Activated CD8-positive, alpha-beta T cell treated with anti-CD3 and anti-CD28 coated beads for 36 hours (primary cell): ENCODE data around the gene RRBP1. TPM values are rescaled to one million over a fixed set of nuclear protein-coding genes. Genes with fewer than 3 reads are reported as not detected.

Experiments
- ATAC-seq: fragments of 200-7000 bp; cut with Tn5 transposase; one replicate; pipeline ENCODE4 v1.10.0; 2021; ENCODE audit warnings: mild to moderate bottlenecking, moderate library complexity
- CTCF ChIA-PET: fragments of 350-600 bp; sonication (Branson Sonifier 250); formaldehyde crosslinking; loops from one replicate; lab custom pipeline; 2021; ENCODE audit warnings: antibody characterized with exemption; lab: Charles Lee
- POLR2A ChIA-PET: fragments of 350-600 bp; sonication (Branson Sonifier 250); formaldehyde crosslinking; loops from one replicate; lab custom pipeline; 2021; ENCODE audit warnings: antibody characterized with exemption; lab: Charles Lee
- DNase-seq: peaks from one replicate; pipeline ENCODE4 v3.0.0-alpha.2; 2020
- H3K27ac Mint-ChIP-seq: one replicate; pipeline ENCODE4 v1.8.0; 2021; ENCODE audit warnings: mild to moderate bottlenecking, mixed read lengths
- H3K27me3 Mint-ChIP-seq: one replicate; pipeline ENCODE4 v1.8.0; 2021; ENCODE audit warnings: mixed read lengths
- H3K36me3 Mint-ChIP-seq: one replicate; pipeline ENCODE4 v1.8.0; 2021; ENCODE audit warnings: low read depth, mixed read lengths
- H3K4me1 Mint-ChIP-seq: one replicate; pipeline ENCODE4 v1.8.0; 2021; ENCODE audit warnings: low read depth, mixed read lengths
- H3K4me3 Mint-ChIP-seq: one replicate; pipeline ENCODE4 v1.8.0; 2021; ENCODE audit warnings: mild to moderate bottlenecking, moderate library complexity, mixed read lengths
- H3K9me3 Mint-ChIP-seq: one replicate; pipeline ENCODE4 v1.8.0; 2021; ENCODE audit warnings: mixed read lengths
- CTCF ChIP-seq: fragments of 200-600 bp; IDR thresholded peaks from one replicate; pipeline ENCODE4 v1.8.0; 2022; ENCODE audit warnings: antibody characterized with exemption, mild to moderate bottlenecking
- intact Hi-C: fragments of 100-400 bp; cut with micrococcal nuclease; formaldehyde crosslinking; loops from one replicate; pipeline ENCODE4 v1.10.0; 2022
- total RNA-seq, 2 experiments: library from RNA; stranded (reverse); gene quantifications; one replicate each; pipeline ENCODE4 v1.2.3, GENCODE V29; 2021

RRBP1 gene
- total RNA-seq, 2 experiments from 2014 or later, result 35.2 to 35.9 TPM

DNA sequence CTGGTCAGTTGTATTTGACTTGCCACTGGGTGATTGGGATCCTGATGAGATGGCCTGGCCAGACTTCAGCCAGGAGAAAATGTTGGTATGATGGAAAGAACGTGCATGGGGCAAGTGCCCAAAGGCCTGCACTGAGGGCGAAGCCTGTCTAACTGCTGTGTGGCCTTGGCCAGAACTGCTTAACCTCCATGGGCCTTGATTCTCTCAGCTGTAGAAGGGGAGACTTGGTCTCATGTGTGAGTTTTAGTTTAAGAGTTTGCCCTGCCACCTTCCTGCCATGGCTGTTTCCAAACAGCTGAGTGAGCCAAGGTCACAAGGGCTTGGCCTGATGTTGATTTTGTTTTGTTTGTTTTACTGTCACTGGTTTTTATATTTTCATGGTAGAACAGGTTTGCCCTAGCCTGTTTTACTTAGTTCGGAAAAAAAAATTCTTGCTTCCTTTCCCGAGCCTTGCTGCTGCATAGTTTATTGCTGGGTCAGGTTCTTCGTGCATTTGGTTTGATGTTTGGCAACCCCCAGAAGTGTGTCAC lies 76.8 kb downstream of the RRBP1 start:
- peaks cover 12% of the 10 kb centered on the region for H3K36me3 Mint-ChIP-seq
- no peak for ATAC-seq
- no peak for DNase-seq
- no peak overlapping the region for H3K4me3 Mint-ChIP-seq
- CTCF ChIA-PET, result interaction anchor here (1.7 kb wide), 1 partner anchor 15 kb away, joined by 3 read pairs; no protein-coding TSS in a partner anchor
- H3K27me3 Mint-ChIP-seq, result no peaks in the 10 kb centered on the region
- no peaks in the 10 kb centered on the region for H3K9me3 Mint-ChIP-seq
- H3K27ac Mint-ChIP-seq, result no peak overlapping the region
- H3K4me1 Mint-ChIP-seq, result peaks cover 12% of the 10 kb centered on the region
- POLR2A ChIA-PET, result no interaction called here
- TF ChIP-seq CTCF, result no peak
- intact Hi-C loops, result no loop called here

GRCh38 chr20:17602493-17602892 lies 79.5 kb downstream of the RRBP1 start:
- Mint-ChIP-seq H3K36me3 (peaks cover 1% of the 10 kb centered on the region), H3K27ac (no peak overlapping the region), H3K4me1 (peaks cover 3% of the 10 kb centered on the region), H3K4me3 (no peak overlapping the region), H3K27me3 (no peaks in the 10 kb centered on the region), H3K9me3 (no peaks in the 10 kb centered on the region)
- intact Hi-C loops, result no loop called here
- ChIA-PET CTCF (interaction anchor here (0.9 to 2.0 kb wide), 6 partner anchors 8 to 97 kb away, joined by 3 to 7 read pairs (median 4); partner anchors contain the start of gene RRBP1), POLR2A (interaction anchor here (1.5 kb wide), 1 partner anchor 32 kb away, joined by 3 read pairs; no protein-coding TSS in a partner anchor)
- no peak for ATAC-seq
- no peak for TF ChIP-seq CTCF
- DNase-seq, result no peak

GRCh38 chr20:17601957-17602356 lies 80.1 kb downstream of the RRBP1 start:
- intact Hi-C loops, result no loop called here
- no peak for DNase-seq
- H3K36me3 Mint-ChIP-seq, result peaks cover 1% of the 10 kb centered on the region
- no peaks in the 10 kb centered on the region for H3K9me3 Mint-ChIP-seq
- TF ChIP-seq CTCF, result no peak
- no peak for ATAC-seq
- CTCF ChIA-PET, result interaction anchor here (0.8 to 2.0 kb wide), 7 partner anchors 8 to 97 kb away, joined by 3 to 7 read pairs (median 4); partner anchors contain the start of gene RRBP1
- no peak overlapping the region for H3K27ac Mint-ChIP-seq
- H3K27me3 Mint-ChIP-seq, result no peaks in the 10 kb centered on the region
- H3K4me3 Mint-ChIP-seq, result no peak overlapping the region
- H3K4me1 Mint-ChIP-seq, result peaks cover 6% of the 10 kb centered on the region
- POLR2A ChIA-PET, result interaction anchor here (1.1 to 1.5 kb wide), 2 partner anchors 11 to 31 kb away, joined by 3 read pairs; no protein-coding TSS in a partner anchor

- no peaks in the 10 kb centered on the region for H3K9me3 Mint-ChIP-seq
- POLR2A ChIA-PET, result no interaction called here
- TF ChIP-seq CTCF, result no peak
- CTCF ChIA-PET, result interaction anchor here (0.5 kb wide), 1 partner anchor 94 kb away, joined by 3 read pairs; no protein-coding TSS in a partner anchor
- intact Hi-C loops, result no loop called here
- H3K27me3 Mint-ChIP-seq, result no peaks in the 10 kb centered on the region
- H3K4me3 Mint-ChIP-seq, result no peak overlapping the region
- H3K36me3 Mint-ChIP-seq, result peaks cover 1% of the 10 kb centered on the region
- peaks cover 16% of the 10 kb centered on the region for H3K4me1 Mint-ChIP-seq
- DNase-seq (no peak), ATAC-seq (no peak)
- H3K27ac Mint-ChIP-seq, result no peak overlapping the region
Measured at GRCh38 chr20:17598013-17598550, 84.0 kb downstream of the RRBP1 start.

DNA sequence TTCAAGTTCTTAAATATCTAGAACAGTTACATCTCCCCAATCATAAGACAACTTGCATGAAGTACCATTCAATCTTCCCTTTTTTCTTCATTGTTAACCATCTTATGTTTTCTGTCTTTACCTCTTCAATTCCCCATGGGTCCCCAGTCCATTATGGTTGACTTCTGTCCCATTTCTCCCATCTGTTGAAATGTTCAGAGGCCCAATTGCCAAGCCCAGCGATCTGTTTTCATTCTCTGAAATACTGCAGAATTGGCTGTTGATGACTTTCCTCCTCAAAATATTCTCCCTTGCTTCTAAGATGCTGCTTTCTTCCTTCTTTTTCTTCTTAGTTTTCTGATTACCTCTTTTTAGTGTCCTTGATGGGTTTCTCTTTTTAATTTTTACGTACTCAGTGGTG lies 86.2 kb downstream of the RRBP1 start:
- TF ChIP-seq CTCF, result no peak
- H3K27ac Mint-ChIP-seq, result no peak overlapping the region

More for the DNA sequence above, 86.2 kb downstream of the RRBP1 start:
- no peak overlapping the region for H3K4me3 Mint-ChIP-seq
- DNase-seq, result no peak
- H3K9me3 Mint-ChIP-seq, result no peaks in the 10 kb centered on the region
- intact Hi-C loops, result no loop called here
- ATAC-seq, result no peak
- H3K27me3 Mint-ChIP-seq, result no peaks in the 10 kb centered on the region
- peaks cover 16% of the 10 kb centered on the region for H3K4me1 Mint-ChIP-seq
- ChIA-PET CTCF (interaction anchor here (1.1 to 2.4 kb wide), 2 partner anchors 10 to 15 kb away, joined by 3 to 6 read pairs; no protein-coding TSS in a partner anchor), POLR2A (no interaction called here)
- H3K36me3 Mint-ChIP-seq, result peaks cover 1% of the 10 kb centered on the region
